GM19395 (cell line): ENCODE data around the gene HTR2B.
A peak's percentile ranks its signal among the peaks of the same experiment; 100 is the strongest.
"Not testable (repeated sequence)": the region's sequence is repeated elsewhere in the genome, so short reads cannot be mapped to it uniquely, and the experiment has no call there.

Source experiments
- ATAC-seq: cut with Tn5 transposase; IDR thresholded peaks from one replicate; pipeline ENCODE4 v1.9.1; 2021; ENCODE audit warnings: mild to moderate bottlenecking, moderate library complexity; ENCODE audit not compliant: unreplicated experiment

Gene HTR2B

DNA sequence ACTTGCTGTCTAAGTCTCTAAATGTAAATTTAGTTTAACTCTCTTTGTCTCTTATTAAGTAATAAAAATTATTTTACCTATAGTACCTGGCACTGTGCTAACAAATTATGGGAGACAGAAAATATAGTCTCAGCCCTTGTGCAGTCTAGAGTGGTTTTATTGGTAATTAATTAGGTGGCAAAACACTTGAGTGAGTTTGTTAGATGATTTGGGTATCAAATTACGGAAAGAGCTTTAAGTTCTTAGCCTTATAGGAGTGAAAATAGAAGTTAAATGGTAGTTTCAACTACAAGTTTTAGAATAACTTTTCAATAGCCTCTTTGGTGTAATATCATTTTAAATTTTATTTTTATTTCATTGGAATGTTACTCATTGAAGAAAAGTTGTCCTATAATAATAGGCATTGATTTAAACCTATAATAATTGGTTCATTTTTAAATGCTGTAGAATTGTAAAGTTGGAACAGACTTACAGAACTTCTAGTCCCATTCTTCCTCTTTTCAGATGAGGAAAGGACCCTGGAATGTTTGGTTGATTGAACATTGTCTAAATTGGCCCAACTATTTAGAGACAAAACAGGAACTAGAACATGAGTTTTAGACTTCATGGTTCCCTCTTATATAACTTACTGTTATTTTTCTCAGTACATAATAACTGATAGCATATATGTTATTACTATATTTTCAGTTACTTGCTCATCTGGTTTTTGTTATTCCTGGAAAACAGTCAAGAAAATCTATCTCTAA lies 10.2 kb upstream of the HTR2B start:
- ATAC-seq = no peak

DNA sequence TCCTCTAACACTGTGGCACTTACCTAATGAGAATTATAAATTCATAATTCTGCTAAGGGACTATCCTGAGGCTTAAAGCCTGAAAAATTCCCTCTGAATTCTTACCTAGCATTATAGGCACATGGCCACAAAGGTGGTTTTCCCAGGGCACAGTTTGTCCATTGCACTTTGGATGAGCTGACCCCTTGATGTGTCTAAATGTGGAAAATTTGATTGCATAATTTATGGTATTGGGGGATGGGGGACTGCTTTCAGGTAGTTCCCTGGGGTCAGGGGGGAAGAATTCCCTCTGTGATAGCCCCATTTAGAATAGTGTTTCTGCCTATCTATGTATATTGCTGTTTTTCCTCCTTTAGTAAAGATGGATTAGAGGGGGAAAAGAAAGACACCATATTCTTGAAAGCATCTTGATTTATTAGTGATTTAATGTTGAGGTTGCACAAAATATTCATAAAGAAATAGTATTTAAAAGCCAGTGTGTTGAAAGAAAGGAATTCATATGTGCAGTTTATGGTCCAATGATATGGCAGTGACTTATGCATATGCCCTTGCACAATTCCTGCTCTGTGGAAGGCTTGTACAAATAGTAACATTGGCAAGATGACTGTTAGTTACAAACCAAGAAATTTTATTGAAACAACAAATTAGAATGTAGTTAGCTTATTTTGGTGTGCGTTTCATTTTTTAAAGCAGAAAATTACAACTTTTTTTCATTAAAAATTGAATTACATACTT lies 8.7 kb upstream of the HTR2B start:
- ATAC-seq = no peak

DNA sequence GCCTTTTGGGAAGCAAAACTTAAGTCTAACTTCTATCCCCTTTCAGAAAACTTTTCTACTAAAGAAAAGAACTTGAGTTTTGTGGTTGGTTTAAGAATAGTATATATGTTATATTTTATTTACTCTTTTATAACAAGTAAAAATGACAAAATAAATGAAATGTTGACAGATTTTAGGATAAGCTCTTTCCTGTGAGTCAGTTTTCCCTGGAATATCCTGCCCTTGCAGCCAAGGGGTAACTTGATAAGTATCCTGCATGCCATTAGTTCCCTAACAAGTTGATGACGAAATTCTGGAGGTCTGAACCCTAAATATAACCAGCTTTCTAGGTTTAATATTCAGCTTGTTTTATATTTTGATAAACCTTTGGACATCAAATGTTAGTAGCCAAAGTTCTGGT lies 7.3 kb upstream of the HTR2B start:
- ATAC-seq = no peak

DNA sequence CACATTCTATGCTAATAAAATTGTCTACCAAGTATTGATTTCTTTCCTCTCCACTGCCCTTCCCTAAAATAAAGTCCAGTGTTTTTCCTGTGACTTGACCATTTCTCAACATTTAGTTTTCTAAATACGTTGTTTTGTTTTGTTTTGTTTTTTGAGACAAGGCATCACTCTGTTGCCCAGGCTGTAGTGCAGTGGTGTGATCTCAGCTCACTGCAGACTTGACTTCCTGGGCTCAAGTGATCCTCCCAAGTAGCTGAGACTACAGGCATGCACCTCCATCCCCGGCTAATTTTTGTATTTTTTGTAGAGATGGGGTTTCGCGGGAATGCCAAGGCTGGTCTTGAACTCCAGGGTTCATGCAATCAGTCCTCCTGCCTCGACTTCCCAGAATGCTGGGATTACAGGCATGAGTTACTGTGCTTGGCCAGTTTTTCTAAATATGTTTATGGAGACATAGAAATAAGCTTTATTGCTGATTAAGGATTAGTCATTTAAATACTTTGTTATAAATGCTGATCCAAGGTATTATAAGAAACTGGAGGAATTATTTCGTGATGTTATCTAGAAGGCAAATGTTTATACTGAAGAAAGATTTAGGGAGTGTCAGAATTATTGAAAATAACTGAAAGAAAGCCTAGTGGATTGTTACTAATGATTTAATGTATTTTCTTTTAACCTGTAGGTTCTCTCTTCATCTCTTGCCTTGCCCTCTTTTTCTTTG lies 5.7 kb upstream of the HTR2B start:
- ATAC-seq = no peak

DNA sequence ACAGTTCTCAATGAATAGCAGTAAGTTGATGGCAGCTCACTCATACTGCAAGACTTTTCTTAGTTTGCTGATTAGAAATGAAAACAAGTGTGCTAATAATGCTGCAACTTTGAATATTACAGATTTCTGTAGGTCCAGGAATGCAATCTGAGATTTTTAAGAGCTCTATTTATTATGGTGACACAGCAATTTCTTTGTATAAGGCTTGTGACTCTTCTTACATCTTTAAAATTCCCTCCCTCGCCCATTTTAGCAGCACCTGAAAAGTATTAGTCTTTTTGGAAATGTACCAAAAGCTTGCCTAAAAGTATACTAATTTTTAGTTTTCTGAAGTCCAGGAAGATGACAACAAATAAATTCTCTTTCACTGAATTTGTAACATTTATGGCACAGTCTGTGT lies 4.4 kb upstream of the HTR2B start:
- ATAC-seq = no peak

DNA sequence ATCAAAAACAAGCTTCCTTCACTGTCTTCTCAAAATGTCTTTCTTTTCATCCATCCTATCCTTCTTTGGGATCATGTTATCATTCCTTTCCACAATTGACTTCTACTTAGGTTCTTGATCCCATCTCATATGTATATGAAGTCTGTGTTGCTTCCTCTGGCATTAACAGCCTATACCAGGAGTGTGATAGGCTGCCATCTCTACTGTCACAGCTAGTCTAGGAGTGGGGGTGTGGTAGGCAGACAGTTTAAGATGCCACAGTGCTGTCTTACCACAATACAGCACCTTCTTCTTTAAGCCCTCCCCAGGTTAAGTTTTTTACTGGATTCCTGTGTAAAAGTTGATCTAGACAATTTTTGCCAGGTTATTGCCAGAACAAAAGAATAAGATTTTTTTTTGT lies 3.7 kb upstream of the HTR2B start:
- ATAC-seq = no peak

DNA sequence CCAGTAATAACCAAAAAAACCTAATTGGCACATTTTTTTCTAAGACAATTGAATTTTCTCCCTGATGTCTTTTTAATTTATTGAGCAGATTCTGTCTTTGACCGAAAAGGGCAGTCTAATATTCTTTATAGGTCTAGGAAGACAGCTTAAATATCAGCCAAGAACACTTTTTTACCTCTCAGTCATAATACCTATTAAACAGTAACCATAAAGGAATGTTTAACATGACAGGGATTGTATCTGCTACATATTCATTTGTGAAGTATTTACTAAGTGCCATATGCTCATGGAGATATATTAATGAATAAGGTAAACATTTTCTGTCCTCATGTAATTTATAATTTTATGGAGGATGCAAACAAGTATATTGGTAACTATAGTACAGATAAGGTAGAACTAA lies 3.1 kb upstream of the HTR2B start:
- no peak for ATAC-seq

DNA sequence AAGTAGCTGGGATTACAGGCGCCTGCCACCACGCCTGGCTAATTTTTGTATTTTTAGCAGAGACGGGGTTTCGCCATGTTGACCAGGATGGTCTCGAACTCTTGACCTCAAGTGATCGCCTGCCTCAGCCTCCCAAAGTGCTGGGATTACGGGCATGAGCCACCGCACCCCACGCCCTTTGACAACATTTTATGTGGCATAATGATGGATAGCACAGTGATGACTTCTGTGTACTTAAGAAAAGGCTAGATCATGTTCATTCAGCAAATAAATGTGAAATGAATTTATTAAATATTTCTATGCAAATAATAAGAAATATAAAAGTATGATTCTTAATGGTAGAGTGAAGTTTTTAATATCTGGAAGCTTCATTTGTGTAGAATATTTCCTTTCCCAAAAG lies 2.6 kb upstream of the HTR2B start:
- no peak for ATAC-seq

DNA sequence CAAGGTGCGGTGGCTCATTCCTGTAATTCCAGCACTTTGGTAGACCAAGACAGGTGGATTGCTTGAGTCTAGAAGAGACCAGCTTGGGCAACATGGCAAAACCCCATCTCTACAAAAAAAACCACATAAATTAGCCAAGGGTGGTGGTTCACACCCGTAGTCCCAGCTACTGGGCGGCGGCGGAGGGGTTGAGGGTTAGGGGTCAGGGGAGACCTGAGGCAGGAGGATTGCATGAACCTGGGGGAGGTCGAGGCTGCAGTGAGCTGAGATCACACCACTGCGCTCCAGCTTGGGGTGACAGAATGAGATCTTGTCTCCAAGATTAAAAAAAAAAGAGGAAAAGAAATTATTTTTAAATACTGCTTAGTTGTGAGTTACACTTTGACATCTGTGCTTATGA lies 1.3 kb upstream of the HTR2B start:
- no peak for ATAC-seq

DNA sequence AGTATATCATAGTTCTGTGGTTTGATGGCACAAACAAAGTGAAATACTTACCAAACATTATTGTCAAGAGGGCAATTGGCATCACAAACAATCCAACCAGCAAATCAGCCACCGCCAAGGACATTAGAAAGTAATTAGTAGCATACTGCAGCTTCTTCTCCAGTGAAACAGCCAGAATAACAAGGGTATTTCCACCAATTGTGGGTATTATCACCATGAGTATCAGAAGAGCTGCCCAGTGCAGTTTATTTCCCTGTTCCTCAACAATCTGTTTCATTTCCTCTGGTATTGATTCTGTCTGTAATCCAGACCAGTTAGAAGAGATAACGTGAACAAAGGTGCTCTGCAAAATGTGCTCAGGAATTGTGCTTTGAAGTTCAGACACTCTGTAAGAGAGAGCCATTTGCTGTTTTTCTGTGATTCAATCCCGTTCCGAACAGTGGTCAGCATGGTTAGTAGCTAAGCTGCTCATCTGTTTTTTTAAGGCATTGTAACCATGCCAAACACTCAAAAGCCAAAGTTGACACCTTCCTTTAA lies 1.4 kb downstream of the HTR2B start:
- no peak for ATAC-seq

DNA sequence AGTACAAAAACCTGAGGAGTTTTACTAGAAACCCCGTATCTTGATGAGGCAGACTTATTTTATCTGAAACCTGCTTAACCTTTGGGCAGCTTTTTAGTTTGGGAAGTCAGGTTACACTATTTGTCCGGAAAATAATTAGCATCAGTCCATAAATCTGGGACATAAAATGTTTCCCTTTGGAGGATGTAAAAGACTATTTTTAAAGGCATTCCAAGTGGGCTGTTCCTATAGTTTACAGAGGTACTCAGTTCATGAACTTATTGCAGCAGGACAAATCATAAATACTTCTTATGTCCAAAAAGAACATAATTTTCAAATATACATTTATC lies 6.3 kb downstream of the HTR2B start:
- no peak for ATAC-seq

DNA sequence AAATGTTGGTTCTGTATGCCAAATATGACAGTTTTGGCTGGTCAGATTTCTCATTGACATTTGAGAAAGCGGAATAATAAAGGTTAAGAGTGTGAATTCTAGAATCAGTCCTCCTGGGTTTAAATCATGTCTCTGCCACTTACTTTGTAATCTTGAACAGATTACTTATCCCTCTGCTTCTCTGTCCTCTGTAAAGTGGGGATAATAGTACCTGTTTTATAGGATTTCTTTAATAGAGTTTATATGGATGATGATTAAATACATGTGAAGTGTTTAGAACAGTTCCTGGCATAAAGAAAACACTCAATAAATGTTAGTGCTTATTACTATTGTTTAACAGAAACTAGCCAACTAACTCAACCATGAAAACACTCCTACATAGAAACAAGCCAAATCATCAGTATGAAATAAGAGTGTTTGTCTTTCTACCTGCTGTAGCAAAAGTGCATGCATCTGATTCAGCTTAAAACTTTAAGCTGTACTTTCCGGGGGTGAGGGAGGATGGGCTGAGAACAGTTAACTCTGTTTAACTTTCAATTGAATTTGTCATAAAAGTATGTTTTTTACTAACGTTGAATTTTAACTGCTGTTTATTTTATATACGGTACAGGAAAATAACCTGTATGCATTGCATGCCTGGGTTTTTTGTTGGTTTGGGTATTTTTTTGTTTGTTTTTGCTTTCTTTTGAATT lies 6.8 kb downstream of the HTR2B start:
- no peak for ATAC-seq

DNA sequence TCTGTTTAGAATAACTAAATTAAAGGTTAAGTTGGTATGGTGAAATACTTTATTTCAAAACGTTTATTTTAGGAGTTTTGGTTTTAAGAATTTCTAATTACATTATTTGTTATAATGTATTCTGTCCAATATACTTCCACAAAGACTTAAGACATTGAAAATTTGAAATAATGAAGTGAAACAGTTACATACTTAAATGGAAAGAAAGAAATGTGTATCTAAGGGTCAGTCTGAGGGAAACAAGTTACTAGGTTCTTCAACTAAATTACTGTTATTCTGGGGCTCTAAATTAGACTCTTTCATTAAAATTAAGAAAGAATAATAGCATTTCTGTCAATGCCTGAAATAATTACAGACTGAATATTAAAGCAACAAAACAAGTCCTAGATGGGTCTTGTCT lies 7.7 kb downstream of the HTR2B start:
- ATAC-seq = no peak

DNA sequence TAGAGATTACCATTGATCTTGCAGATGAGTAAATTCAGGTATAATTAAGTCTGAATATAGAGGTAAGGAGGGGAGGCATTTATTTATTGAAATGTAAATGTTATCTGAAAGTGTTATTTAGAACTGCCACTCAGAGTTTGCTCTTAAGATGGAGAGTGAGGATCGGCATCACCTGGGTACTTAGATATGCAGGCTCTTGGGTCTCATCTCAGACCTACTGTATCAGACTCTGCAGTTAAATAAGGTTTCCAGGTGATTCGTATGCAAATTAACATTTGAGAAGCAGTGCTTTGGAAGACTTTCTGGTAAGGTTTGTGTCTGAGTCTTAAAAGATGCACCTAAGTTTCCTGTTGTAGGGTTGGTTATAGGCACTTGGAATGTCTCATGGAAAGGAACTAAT lies 9.2 kb downstream of the HTR2B start:
- no peak for ATAC-seq

DNA sequence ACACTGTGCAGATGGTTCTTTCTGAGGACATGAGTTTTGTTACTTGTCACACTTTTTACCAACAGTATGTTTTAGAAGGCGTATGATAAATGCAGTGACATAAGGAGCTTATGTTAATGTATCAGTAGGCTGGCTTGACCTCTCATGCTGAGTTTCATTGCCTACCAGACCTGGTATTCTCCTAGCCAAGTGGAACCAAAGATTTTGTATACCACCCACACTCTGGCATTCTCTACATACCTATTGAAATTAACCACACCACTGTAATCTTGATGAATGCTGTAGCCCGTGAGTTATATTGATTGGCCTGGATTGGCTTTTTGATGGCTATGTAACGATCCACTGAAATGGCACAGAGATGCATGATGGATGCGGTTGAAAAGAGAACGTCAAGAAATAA lies 11.4 kb downstream of the HTR2B start:
- no peak for ATAC-seq

DNA sequence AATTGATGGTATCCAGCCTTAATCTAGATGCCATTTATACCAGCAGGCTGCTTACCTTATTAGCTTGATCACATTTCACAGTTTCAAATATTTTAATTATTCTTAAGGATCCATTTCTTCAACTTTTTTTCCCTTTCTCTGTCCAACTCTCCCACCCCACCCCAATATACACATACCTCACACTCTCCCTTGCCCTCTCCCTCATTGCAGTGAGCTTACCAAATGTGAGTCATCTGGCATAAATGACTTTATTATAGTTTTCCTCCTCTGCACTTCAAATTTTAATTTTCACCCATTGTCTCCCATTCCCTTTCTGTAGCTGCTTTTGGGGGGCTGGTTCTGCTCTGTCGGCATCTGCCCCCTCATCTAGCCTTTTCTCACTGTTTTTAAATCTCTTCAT lies 12.9 kb downstream of the HTR2B start:
- no peak for ATAC-seq

DNA sequence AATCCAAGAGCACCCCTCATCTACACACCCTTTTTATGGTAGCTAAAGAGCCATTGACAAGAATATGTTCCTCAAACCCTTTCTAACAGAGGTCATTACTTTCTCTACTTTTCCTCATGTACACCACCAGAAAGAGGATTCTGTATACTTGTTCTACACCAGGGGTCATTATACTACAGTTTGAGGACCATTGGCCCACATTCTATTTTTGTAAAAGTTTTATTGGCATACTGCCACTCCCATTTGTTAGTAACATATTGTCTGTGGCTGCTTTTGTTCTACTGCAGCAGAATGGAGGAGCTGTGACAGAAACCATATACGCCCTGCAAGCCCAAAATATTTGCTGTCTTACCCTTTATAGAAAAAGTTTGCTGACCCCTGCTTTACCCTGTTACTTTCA lies 14.3 kb downstream of the HTR2B start:
- ATAC-seq = no peak

DNA sequence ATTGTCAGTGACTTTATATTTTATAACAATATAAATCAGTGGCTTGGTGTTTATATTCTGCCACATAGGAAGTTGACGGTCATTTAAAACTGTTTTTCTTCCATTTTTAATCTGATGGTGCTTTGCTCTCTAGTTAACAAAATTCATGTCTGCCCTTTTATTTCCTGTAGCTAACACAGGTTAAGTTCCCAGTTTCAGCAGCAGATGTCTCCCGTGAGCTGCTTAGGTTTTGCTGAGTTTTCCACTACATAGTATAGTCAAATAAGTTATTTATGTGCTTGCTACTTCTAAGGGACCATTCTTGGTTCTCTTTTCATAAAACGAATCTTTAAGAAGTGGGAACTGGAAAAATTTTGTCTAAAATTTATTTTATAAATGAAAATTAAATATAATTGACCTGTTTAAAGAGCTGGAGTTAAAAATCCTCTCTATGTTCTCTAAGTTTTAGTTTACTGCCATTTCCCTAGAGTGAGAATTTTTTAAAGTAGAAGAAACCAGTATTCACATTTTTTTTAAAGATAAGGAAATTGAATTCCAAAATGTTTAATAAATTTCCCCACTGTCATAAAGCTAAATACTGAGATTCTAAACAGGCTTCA lies 20.6 kb downstream of the HTR2B start:
- peak; percentile 73 for ATAC-seq

DNA sequence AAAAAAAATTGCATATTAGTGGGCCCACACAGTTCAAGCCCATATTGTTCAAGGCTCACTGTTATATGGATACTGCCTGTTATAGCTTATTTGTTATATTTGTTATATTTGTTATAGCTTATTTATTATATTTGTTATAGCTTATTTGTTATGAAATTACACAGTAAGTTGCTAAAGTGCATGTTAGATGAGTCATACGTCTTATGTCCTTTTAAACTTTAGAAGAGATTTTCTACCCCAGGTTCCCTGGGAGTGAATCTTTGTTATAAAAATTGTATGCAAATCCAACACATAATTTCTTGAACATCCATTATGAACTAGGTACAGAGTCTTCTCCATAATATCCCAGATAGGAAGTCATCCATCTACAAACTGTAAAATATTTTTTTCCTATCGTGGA lies 22.1 kb downstream of the HTR2B start:
- no peak for ATAC-seq

DNA sequence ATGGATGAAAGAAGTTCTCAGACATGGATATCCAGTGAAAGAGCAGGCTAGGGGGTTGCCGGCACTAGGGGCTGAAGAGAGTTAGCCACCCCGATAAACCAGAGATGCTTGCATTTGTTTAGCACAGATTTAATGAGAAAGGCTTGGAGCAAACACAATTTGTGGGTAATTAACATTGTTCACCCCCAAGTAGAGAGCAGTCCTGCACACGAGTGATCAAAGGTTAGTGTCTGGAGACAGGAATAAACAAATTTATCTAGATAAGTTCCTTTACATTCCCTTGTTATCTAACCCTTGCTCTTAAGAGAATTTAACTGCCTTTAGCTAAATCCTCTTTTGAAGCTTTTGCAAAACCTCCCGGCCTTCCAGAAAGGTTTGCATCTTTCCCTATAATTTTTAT lies 23.9 kb downstream of the HTR2B start:
- ATAC-seq = no peak

DNA sequence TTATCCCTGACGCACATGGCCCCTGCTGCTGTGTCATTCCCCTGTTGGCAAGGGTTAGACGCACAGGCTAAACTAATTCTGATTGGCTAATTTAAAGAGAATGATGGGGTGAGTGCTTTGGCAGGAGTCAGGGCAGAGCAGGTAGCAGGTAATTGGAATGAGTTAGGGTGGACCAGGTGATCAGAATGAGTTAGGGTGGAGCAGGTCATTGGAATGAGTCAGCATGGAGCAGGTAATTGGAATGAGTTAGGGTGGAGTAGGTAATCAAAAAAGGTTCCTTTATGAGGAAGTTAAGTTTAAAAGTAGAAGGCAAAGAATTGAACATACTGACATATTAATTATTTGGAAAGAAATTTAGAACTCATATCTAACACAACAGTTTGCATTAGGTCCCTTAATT lies 24.5 kb downstream of the HTR2B start:
- not testable (repeated sequence) for ATAC-seq
